Testis (tissue), 3 donors: Measurements from ENCODE around the gene SCNM1. TPM values are rescaled to one million over a fixed set of nuclear protein-coding genes. Genes with fewer than 3 reads are reported as not detected.

Experiments used
- DNase-seq: peaks from one replicate; pipeline ENCODE4 v3.0.0-alpha.2; 2019
- H3K27ac ChIP-seq, 2 donors: fragments of 200-600 bp; sonication (generic); one replicate each; pipeline ENCODE4 v1.5.1; 2019
- H3K27me3 ChIP-seq: fragments of 200-600 bp; sonication (generic); one replicate; pipeline ENCODE4 v1.5.1; 2019
- H3K36me3 ChIP-seq: fragments of 200-600 bp; sonication (generic); one replicate; pipeline ENCODE4 v1.5.1; 2017; ENCODE audit warnings: low read depth; ENCODE audit errors: missing control alignments
- H3K4me1 ChIP-seq: fragments of 200-600 bp; sonication (generic); one replicate; pipeline ENCODE4 v1.5.1; 2019
- H3K4me3 ChIP-seq, 2 donors: fragments of 200-600 bp; sonication (generic); one replicate each; pipeline ENCODE4 v1.5.1; 2017 to 2019
- H3K9me3 ChIP-seq: fragments of 200-600 bp; sonication (generic); one replicate; pipeline ENCODE4 v1.5.1; 2017
- POLR2A ChIP-seq: fragments of 450-650 bp; IDR thresholded peaks from one replicate; pipeline ENCODE4 v1.6.1; 2017; ENCODE audit warnings: antibody characterized with exemption, mild to moderate bottlenecking, moderate library complexity
- WGBS, 2 donors: methylation state at CpG; one replicate each; pipeline ENCODE4 v1.1.5; 2018; 5-methylcytosine and 5-hydroxymethylcytosine counted together
- intact Hi-C: fragments of 100-400 bp; cut with DNase I; formaldehyde crosslinking; loops from one replicate; pipeline ENCODE4 v1.15.1; 2023; ENCODE audit warnings: low total_unique reads
- polyA plus RNA-seq: library from polyadenylated mRNA; stranded (reverse); fragments of 350-450 nt; fragmentation: Illumina TruSeq; extraction: RNeasy Lipid Tissue Mini Kit (QIAGEN cat#74804); gene quantifications from one replicate; pipeline ENCODE4 v1.2.3, GENCODE V29; 2014; ENCODE audit warnings: low read depth, low replicate concordance; ENCODE audit not compliant: insufficient read depth
- total RNA-seq, 2 donors: library from RNA; depleted of rRNA; stranded (reverse); fragments of >200 nt; gene quantifications; one replicate each; pipeline ENCODE4 v1.2.3, GENCODE V29; 2016
- TF ChIP-seq, protein P1 (sequence below), 3 experiments: fragments of 450-650 bp in 2 of 3; fragments of 200-600 bp in 1 of 3; sonication (generic) in 1 of 3; IDR thresholded peaks; one replicate each; pipeline ENCODE4 v1.5.1; 2016 to 2019; ENCODE audit warnings: antibody characterized with exemption in 3 of 3, mild to moderate bottlenecking in 2 of 3, moderate library complexity in 1 of 3

SCNM1 gene
- total and polyA plus RNA-seq, 3 donors from 2014 or later = 27.5 to 46.0 (median 31.7) TPM

DNA sequence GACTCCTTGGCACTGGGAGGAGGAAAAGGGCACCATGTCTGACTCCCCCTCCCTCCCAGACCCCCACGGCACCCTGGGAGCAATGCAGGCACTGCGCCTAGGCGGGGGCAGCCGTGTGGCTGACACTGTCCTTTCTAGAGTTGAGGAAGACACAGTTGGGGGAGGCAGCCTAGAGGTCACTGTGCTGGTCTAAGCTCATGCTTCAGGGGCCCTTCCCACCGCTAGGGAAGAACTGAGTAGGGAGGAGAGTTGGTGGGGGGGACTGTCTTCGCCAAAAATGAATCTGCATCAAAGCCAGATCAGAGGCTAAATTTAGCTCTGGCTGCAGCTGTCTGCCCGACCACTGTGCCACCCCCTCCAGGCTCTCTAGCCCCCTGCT, 22.9 kb upstream of the SCNM1 start:
- Histone ChIP-seq H3K4me3 (no peak overlapping the region), H3K27me3 (no peaks in the 10 kb centered on the region), H3K4me1 (peaks cover 34% of the 10 kb centered on the region), H3K9me3 (no peaks in the 10 kb centered on the region), H3K27ac (no peak overlapping the region), H3K36me3 (no peaks in the 10 kb centered on the region)
- TF ChIP-seq, protein P1, sequence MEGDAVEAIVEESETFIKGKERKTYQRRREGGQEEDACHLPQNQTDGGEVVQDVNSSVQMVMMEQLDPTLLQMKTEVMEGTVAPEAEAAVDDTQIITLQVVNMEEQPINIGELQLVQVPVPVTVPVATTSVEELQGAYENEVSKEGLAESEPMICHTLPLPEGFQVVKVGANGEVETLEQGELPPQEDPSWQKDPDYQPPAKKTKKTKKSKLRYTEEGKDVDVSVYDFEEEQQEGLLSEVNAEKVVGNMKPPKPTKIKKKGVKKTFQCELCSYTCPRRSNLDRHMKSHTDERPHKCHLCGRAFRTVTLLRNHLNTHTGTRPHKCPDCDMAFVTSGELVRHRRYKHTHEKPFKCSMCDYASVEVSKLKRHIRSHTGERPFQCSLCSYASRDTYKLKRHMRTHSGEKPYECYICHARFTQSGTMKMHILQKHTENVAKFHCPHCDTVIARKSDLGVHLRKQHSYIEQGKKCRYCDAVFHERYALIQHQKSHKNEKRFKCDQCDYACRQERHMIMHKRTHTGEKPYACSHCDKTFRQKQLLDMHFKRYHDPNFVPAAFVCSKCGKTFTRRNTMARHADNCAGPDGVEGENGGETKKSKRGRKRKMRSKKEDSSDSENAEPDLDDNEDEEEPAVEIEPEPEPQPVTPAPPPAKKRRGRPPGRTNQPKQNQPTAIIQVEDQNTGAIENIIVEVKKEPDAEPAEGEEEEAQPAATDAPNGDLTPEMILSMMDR (IDR thresholded peaks at IDR 0.05) = no peak
- no peak for TF ChIP-seq POLR2A
- 68 to 70% methylated on average over 7 of the region's 7 CpGs for WGBS, 2 donors
- DNase-seq = no peak
- intact Hi-C loops = no loop called here

DNA sequence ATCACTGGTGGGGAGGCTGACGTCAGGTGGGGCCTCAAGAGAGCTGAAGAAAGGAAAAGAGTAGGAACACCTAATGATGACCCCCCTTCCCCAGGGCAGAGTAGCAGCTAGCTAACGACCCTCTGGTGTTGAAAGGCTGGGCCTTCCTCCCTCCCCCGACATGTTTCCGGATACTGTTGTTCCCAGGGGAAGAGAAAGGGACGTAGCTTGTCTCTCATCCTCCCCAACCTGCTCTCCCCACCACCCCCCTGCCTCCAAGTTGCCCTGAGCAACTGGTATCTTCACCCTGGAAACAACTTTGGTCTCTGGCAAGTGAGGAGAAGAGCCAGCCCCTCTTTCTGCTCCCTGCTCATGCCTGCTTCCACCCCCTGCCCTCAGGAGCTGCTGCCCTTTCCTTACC, 22.0 kb upstream of the SCNM1 start:
- Histone ChIP-seq H3K9me3 (no peaks in the 10 kb centered on the region), H3K4me1 (peaks cover 36% of the 10 kb centered on the region), H3K27ac (peak overlapping the region; percentile 31 to 60), H3K4me3 (peak overlapping the region in 1 of 2 donors; percentile 93), H3K36me3 (no peaks in the 10 kb centered on the region), H3K27me3 (no peaks in the 10 kb centered on the region)
- intact Hi-C loops = no loop called here
- 52 to 60% methylated on average over 5 of the region's 5 CpGs for WGBS, 2 donors
- TF ChIP-seq, protein P1 (IDR thresholded peaks at IDR 0.05) = no peak
- no peak for TF ChIP-seq POLR2A
- no peak for DNase-seq

DNA sequence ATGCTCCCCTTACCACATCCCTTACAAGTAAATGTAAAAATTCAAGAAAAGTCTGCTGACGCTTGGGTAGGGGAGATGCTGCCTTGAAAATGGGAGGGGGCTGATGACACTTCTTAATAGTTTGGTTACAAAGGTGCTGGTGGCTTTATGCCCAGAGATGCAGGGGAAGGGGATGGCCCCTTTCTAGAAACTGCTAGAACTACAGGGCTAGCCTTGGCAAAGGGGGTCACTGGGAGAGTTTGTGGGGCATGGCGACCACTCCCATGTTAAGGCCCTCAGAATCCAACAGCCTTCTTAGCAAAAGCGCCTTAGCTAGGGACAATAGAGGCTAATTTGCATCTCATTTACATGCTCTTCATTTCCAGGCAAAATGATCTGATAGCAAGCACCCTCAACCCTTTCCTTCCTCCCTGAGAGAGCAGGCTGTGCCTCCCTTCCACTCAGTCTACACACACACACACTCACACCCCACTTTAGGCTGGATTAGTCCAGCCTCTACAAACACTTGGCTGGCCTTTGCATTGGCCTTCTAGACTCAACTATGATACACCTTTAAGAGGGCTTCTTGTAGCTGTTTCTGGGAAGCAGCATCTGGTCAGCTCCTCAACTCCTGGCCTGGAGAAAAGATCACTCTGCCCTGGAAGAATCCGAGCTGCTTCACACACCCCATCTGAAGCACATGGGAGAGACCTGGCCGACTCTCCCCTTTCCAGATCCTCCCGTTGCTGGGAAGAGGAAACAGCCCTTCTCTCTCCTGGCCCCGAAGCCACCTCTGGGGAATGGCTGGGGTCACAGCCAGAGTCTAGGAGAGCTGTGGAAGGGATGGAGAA, 21.3 kb upstream of the SCNM1 start:
- no peaks in the 10 kb centered on the region for H3K27me3 ChIP-seq
- intact Hi-C loops = no loop called here
- peaks cover 41% of the 10 kb centered on the region for H3K4me1 ChIP-seq
- H3K9me3 ChIP-seq = no peaks in the 10 kb centered on the region
- no peaks in the 10 kb centered on the region for H3K36me3 ChIP-seq
- no peak for TF ChIP-seq POLR2A
- TF ChIP-seq, protein P1 (IDR thresholded peaks at IDR 0.05) = no peak
- H3K27ac ChIP-seq = peak overlapping the region; percentile 66 to 83
- peak overlapping the region; percentile 86 to 93 for H3K4me3 ChIP-seq
- 32 to 38% methylated on average over 7 of the region's 7 CpGs for WGBS, 2 donors
- DNase-seq = no peak

DNA sequence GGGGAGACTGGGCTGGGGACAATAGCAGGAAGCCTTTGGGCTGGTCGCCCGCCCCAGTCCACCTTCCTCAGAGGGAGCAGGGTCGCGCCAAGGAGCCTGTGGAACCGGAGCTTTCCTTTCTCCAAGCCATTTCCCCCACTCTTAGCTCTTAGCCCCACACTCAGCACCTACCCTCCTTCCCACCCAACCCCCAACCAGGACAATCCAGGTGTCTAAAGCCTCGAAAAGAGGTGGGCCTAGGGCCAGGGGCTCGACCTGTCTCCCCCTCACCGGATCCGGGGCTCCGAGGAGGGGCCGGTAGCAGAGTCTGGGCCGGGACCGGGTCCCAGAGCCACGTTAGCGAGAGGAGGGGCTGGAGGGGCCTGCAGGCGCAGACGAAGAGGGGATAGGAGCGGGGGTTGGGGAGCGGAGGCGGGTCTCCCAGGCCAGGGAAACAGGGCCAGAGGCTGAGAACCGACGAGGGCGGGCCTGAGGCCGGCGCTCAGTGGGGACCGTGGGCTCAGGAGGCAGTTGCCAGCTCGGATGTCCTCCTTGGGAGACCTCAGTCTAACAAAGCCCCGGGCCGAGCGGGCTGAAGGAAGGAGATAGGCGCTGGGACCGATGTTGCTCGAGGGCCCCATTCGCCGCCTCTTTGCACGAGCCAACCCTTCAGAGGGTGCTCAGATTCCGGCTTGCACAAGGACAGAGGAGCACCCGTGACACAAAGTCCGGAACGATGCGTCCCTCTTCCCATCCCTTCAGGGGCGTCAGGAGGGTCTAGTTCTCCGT, 20.5 kb upstream of the SCNM1 start:
- DNase-seq = peak; percentile 31
- Histone ChIP-seq H3K4me1 (peaks cover 46% of the 10 kb centered on the region), H3K27me3 (no peaks in the 10 kb centered on the region), H3K27ac (peak overlapping the region; percentile 66 to 83), H3K36me3 (no peaks in the 10 kb centered on the region), H3K9me3 (no peaks in the 10 kb centered on the region), H3K4me3 (peak overlapping the region; percentile 86 to 93)
- WGBS, 2 donors = 4 to 5% methylated on average over 17 to 43 of the region's 43 CpGs
- intact Hi-C loops = no loop called here
- TF ChIP-seq POLR2A = no peak
- TF ChIP-seq, protein P1 (IDR thresholded peaks at IDR 0.05) = no peak
